Hematopoietic multipotent progenitor cell treated with erythropoietin and hydrocortisone succinate and interleukin-3 and kit ligand, for 15 days (in vitro differentiated cells): ENCODE measurements around the gene CTPS1.

Experiments
- DNase-seq: peaks from one replicate; pipeline ENCODE4 v3.0.0-alpha.2; 2015; ENCODE audit warnings: low spot score

CTPS1 gene

DNA sequence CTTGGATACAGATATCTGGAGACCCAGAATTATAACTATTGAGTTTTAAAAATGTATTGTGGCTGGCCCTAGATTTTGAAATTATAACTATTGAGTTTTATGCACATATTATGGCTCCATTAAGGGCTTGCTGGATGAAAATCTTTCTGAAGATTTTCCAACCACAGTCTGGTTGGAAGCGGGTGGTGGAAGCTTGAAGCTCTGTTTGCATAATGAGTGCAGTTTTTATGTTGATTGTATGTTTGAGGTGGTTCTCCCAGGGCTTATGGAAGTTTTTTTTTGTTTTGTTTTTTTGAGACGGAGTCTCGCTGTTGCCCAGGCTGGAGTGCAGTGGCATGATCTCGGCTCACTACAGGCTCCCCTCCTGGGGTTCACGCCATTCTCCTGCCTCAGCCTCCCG lies 10.1 kb upstream of the CTPS1 start:
- DNase-seq: no peak

DNA sequence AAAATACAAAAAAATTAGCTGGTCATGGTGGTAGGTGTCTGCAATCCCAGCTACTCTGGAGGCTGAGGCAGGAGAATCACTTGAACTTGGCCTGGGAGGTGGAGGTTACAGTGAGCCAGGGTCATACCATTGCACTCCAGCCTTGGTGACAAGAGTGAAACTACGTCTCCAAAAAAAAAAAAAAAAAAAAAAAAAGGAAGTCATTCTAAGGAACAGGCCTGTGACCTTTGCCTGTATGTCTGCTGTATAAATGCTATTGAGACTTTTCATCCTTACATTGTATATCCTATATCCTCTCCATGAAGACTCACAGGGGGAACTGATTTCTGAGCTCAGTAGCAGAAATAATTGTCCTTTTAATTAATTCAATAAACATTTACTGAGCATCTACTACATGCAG lies 7.5 kb upstream of the CTPS1 start:
- DNase-seq: no peak

DNA sequence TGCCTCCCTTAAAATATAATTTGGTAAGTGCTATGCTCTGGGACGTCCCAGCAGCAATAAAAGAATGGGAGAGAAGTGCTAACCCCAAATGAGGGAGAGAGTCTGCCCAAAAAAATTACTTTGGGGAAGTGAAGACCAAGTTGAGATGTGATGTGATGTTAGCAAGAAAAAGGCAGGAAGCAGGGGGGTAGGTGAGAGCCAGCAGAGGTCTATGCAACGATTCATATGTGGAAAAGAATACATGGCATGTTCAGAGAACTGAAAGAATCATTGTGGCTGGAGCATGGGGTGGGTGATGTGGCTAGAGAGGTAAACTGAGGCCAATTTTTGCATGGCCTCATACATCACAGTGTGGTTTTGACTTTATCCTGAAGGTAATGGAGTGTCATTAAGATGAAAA lies 5.6 kb upstream of the CTPS1 start:
- no peak for DNase-seq

DNA sequence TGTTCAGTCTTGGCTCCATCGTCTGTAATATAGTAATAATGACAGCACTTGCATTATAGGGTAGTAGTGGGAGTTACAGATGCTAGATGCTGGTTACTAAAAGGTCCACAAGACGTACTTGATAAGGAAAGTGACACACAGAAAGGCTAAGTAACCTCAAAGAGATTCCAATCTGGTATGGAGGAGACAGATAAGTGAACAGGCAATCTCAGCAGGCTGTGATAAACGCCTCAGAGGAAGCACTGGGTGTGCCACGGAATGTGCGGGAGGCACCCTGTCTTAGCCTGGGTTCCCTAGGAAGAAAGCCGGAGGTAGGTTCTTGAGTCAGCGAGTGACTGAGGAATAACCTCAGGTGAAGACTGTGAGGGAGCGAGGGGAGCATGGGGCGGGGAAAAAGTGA lies 4.6 kb upstream of the CTPS1 start:
- no peak for DNase-seq

DNA sequence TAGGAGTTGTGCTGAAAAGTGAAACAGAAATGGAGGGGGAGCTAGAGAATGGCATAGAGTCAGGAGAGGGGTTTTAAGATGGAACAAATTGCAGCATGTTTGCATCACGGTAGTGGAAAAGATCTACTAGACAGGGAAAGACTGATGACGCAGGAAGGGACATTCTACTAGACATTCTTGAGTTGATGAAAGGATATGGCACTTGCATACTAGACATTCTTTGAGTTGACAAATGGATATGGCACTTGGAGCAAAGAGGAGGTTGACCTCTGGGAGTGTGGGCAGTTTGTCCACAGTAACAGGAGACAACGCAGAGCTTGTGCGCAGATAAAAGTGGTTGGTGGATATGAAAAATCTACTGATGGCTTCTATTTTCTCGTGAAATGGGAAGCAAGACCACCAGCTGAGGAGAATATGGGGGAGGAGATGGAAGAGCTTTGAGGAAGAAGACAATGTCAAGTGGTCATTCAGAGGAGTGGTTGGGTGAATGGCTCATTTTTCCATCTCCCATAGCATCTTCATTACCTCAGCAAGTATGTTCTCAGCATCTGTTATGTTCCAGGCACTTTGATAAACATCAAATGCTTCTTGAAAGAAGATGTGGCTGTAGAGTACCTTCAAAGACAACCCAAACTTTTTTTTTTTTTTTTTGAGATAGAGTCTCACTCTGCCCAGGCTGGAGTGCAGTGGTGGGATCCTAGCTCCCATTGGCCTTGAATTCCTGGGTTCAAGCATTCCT lies 2.4 kb upstream of the CTPS1 start:
- no peak for DNase-seq

DNA sequence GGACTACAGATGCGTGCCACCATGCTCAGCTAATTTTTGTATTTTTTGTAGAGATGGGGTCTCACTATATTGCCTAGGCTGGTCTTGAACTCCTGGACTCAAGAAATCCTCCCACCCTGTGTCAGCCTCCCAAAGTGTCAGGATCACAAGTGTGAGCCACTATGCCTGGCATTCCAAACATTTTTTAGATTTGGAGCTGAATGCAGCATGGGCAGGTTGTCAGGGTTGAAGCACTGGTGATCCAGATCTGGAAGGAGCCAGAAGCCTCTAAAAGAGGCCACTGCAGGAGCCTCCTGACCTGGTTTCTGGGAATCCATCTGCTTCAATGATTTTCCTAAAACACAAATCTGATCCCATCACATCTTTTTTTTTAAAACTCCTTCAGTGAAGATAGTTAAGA lies 1.8 kb upstream of the CTPS1 start:
- no peak for DNase-seq

DNA sequence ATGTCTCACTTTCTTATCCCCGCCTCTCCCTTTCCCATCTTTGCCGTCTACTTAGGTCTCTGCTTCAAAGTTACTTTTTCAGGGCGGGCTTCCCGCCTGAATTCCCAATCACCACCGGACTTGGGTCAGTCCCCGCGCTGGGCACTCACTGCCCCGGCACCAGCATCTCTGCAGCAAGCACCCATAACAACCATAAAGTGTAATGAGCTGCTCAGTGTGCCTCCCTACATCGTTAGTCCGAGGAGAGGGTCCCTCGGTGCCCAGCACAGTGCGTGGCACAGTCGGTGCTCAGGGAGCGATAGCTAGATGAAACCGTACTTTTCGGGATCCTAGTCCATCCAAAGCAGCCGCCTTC lies 633 bp upstream of the CTPS1 start:
- DNase-seq: no peak

DNA sequence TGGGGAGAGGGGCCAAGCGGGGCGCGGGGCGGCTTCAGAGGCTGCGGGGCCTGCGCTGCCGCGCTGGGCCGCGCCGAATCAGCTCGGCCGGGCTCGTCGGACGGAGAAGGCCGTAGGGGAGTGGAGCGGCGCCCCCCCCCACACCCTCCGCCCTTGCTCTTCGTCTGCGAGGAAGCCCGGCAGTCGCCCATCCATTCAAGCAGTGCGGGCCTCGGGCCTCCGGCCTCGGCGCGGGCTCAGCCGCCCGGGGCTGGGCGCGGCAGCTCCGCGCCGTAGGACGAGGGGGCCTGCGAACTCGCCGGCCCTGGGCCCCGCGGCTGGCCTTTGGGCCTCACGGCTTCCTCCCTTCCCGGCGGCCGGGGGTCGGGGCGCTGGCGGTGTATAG lies 564 bp downstream of the CTPS1 start:
- DNase-seq: no peak

DNA sequence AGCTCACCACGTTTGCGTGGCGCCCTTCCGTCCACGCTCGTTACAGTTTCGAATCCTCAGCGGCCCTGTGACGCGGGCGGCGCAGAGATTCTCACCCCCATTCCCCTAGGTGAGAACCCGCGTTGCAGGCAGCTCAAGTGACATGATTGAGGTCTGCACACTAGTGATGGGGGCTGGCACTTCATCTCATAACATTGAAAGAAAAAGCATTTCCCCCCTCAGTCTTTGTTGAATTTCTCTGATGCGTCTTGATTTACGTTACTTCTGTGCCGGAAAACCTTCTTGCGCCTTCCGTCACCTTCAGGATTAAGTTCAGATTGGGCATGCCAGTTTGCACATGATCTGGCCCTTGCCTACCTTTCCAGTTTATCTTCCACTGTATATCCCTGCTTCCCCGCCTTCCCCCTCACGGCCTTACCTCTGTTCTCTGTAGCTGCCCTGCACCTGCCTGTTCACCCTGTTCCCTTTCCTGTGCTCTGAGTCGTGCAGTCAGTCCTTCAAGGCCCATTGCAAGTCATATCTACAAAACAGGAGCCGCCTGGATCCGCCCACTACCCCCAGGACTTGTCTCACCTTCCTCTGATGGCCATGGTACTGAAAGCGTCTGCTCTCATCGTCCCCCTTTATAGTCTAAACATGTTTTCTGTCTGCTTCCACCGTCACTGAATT lies 1.1 kb downstream of the CTPS1 start:
- peak; percentile 15 for DNase-seq

DNA sequence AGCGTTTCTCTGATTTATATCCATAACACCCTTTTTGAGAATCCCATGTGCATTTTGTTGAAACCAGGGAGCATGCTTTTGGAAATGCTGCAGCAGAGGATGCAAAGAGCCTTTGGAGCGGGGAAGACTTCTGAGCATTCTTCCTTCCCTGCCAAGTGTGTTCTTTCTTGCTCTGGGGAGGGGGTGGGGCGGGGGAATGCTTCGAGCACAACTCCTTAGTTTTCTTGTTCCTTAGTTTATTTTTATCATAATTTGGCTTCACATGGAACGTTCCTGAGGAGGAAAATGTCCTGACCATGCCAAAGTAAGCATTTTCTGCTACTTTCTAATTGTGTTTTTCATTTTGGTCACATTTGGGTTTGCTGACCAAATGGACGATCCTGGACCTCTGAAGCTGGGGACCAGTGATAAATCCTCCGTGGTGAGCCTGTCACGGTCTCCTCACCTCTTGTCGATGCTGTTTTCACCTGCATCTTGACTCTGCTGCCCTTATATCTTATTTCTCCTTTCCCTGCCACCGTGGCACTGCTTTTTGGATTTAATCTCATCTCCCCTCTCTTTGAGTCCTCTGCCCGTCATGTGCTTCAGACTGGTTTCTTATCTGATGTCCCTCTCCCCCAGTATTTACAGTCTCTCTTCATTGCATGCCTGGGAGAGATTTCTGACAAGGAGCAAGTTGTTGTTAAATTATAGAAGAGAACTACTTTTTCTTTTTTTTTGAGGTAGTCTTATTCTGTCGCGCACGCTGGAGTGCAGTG lies 2.4 kb downstream of the CTPS1 start:
- no peak for DNase-seq

DNA sequence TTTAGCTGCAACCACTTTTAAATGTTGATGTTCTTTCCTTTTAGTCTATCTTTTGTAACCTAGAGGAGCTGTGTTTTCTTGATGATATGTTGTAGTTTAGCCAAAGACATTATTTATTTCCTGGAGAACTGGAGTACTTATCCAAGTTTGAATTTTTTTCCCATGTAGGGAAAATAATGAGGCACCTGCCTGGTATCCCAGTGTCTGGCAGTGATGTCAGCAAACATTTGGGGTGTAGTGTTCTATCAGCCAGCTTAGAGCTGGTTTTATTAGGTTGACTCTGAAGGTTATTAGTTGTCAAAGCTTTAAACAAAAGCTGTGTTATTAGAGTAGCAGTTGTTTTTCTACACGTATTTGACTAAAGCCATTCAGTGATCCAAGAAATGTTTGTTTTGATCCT lies 3.2 kb downstream of the CTPS1 start:
- no peak for DNase-seq

DNA sequence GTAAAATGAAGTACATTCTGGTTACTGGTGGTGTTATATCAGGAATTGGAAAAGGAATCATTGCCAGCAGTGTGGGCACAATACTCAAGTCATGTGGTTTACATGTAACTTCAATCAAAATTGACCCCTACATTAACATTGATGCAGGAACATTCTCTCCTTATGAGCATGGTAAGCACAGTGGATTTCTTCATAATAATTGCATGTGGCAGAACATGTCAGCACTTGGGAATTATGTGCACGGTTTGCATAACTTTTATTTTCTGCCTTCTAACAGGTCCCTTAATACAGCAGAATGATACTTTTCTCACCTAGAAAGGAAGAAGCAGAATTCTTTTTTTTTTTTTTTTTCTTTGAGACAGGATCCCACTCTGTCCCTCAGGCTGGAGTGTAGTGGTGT lies 3.8 kb downstream of the CTPS1 start:
- no peak for DNase-seq

DNA sequence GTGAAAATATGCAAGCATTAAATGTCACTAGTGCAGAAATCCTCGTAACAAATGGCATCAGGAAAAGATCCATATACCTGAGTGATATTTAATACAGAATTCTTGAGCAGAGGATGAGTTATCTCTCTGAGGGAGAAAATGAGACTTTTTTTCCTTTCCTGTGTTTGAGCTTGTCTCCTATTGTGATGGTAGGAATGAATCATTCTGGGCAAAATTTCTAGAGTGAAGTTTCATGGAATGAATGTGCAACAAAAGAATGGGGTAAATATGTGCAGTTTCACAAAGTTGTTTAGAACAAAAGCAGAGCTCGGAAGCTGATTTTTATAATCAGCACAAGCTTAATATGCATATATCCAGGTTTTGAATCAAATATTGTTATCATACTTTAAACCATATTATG lies 4.6 kb downstream of the CTPS1 start:
- no peak for DNase-seq

DNA sequence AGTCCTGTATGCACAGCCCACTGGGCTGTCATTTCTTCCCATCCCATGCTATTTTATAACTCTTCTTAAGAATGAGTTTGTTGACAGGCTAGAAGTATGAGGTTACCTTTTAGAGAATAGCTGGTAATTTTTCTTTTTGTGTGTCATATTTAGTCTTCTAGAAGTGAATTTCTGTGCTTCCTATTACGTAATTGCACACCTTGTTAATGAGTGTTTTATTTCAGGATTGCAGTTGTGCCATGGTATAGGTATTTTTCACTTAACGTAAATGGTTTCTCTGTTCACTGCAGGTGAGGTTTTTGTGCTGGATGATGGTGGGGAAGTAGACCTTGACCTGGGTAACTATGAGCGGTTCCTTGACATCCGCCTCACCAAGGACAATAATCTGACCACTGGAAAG lies 5.0 kb downstream of the CTPS1 start:
- DNase-seq: no peak

DNA sequence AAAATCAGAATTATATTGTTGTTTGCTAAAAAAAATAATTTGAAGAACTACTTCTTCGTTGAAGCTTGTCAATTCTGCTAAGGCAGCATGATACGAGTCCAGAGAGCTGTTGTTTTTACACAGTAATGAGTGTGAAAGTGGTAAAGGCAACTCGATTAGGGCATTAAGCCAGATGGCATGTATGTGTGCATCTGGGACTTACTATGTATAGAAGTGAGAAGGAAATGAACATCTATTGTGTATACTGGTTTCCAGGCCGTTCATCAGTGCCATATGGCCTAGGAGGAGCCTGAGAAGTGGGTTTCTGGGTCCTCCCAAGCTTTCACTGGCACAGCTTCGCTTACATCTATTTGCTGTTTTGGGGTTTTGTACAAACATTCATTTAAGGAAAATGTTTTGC lies 5.7 kb downstream of the CTPS1 start:
- DNase-seq: no peak

DNA sequence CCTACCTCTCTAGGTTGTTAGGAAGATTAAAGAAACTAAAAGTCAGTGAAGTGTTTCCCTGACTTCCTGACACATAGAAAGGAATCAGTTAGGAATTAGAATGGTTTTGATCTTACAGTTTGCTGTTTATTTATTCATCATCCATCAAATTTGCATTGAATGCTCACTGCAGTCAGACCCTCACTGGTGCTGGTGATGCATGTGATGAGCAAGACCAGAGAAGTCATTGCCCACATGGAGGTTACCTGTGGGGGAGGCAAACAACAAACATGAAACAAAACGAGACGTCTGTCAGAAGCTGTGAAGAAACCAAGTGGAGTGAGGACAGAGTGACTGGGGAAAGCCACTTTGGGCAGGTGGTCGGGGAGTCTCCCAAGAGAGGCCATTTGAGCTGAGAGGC lies 6.4 kb downstream of the CTPS1 start:
- DNase-seq: no peak

DNA sequence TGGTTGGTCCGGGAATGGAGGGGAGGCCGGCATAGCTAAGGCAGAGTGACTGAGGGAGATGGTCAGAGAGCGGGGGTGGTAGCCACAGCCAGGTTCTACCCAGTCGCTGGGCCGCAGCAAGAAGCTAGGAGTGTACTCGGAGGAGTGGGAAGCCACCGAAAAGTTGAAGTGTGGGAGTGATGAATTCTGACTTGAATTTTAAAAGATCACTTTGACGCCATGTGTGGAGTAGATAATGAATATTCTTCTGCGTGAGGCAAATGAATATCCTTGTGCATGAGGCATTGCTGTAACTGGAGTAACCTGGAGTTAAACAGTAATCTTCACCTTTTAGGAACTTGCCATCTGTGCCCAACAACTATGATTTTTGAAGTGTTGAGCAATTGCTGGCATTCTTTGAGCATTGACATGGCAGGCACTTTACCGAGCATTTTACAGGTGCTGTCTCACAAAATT lies 6.9 kb downstream of the CTPS1 start:
- DNase-seq: no peak

DNA sequence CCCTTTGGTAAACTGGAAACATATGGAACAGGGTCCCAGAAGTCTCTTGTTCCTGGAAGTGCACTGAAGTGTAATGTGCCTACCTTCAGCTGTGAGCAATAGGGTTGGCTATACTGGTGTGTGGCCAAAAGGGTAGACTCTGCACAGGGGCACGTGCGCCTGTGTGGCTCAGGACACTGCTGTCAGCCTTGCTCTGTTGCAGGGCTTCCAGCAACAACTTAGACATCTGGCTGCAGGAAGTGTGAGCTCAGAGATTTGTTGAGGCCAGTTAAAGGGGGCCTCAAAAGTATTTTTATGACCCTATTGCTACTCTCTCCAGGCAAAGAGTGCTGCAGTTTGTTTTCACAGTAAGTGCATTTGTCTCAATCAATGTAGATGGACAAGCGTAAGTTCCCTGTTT lies 7.5 kb downstream of the CTPS1 start:
- DNase-seq: no peak

DNA sequence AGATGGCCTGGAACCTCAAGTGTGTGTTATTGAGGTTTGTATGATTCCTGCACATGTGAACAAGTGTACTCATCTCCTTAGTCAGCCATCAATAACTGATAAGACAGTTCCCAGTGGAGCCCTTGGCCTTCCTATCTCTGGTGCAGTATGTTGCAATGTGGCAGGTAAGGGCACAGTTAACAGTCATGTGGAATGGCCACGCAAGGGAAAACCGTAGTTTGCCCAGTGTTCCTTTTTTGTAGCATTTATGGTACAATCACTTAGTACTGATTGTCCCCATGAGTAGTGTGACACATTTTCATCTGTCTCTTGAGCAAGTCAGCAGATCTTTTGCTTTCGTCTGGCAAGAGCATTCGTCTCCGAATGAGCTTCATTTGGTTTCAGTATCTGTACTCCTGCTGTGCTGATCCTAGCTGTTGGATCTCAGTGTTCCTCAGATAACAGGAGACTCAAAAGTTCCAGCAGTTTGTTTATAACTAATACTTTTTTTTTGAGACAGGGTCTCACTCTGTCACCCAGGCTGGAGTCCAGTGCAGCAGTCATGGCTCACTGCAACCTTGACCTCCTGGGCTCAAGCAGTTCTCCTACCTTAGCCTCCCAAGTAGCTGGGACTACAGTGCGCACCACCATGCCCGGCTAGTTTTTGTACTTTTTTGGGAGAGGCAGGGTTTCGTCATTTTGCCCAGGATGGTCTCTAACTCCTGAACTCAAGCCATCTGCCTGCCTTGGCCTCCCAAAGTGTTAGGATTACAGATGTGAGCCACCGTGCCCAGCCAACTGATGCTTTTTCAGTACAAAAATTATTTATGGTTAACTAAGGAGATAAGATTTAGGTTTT lies 8.2 kb downstream of the CTPS1 start:
- DNase-seq: no peak

DNA sequence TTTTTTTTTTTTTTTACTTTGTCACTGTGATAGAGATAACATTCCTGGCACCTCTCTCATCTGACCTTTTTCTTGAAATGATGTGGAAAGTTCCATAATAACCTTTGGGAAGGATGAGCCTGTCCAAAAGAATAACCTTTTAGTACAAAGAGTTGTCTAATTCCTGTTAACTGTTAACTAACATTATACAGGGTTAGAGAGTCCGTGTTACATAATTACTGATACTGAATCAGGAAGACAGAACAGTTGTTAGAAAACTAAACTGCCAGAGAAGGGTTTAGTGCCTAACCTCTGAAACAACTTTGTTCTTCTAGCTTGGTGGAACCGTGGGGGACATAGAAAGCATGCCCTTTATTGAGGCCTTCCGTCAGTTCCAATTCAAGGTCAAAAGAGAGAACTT lies 8.8 kb downstream of the CTPS1 start:
- DNase-seq: no peak

DNA sequence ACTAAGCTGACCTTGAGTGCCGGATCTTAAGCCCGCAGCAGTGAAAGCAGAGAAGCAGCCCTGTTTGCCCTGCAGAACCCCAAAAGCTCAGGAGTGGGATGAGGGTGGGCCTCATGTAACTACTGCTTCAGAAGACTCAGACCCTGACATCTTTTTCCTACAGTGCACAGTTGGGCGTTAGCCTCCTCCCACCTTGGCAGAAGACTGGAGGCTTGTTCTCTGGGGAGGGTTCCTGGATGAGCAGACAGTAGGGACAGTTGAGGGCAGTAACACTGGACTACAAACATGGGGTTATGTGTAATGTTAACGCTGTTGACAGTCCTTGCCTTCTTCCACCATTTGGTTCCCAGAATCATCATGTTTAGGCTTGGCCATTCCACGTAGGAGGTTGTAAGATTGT lies 9.6 kb downstream of the CTPS1 start:
- DNase-seq: no peak

DNA sequence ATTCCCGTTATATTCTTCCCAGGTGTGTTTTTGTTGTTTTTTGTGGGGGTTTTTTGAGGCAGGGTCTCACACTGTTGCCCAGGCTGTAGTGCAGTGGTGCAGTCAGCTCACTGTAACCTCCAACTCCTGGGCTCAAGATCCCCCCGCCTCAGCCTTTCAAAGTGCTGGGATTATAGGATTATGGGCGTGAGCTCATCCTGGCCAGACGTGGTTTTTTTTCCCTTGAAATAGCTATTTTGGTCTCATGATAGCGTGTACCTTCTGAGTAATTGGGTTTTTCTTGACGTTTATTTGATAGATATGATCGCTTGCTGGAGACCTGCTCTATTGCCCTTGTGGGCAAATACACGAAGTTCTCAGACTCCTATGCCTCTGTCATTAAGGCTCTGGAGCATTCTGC lies 17.6 kb downstream of the CTPS1 start:
- no peak for DNase-seq

DNA sequence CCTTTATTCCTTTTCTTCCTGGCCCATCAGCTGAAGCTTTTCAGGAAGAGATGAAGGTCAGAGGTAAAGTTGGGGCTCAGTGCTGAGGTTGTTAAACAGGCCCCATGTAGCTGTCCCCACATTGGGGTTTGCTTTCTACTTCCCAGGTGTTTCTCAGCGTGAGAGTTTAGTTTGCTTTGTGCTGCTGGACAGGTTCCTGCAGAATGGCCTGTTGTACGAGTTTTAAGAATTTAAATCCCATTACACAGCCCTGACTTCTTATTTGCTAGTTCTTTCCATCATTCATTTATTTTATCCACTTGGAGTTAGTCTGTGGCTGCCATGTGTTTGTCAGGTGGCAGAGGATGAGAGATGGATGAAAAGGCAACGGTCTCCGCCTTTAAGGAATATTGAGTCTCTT lies 19.2 kb downstream of the CTPS1 start:
- no peak for DNase-seq
